HG02973 (cell line): Measurements from ENCODE around the gene MAP2K7.
"Not testable (repeated sequence)": the region's sequence is repeated elsewhere in the genome, so short reads cannot be mapped to it uniquely, and the experiment has no call there.

ENCODE experiments used
- ATAC-seq: cut with Tn5 transposase; IDR thresholded peaks from one replicate; pipeline ENCODE4 v1.9.1; 2021; ENCODE audit warnings: moderate library complexity; ENCODE audit not compliant: unreplicated experiment

Gene MAP2K7

GRCh38 chr19:7907122-7907521 lies 3.4 kb downstream of the MAP2K7 start:
- no peak for ATAC-seq

- ATAC-seq = no peak
These were observed 3.9 kb downstream of the MAP2K7 start for GRCh38 chr19:7907544-7907943.

GRCh38 chr19:7908078-7908699 lies 4.5 kb downstream of the MAP2K7 start:
- no peak for ATAC-seq

- ATAC-seq = no peak
These were observed 5.2 kb downstream of the MAP2K7 start for GRCh38 chr19:7908742-7909461.

- no peak for ATAC-seq
These were observed 5.9 kb downstream of the MAP2K7 start for GRCh38 chr19:7909471-7910067.

GRCh38 chr19:7910321-7911161 lies 6.9 kb downstream of the MAP2K7 start:
- no peak for ATAC-seq

- no peak for ATAC-seq
These were observed 7.9 kb downstream of the MAP2K7 start for GRCh38 chr19:7911508-7912143.

- no peak for ATAC-seq
These were observed 8.5 kb downstream of the MAP2K7 start for GRCh38 chr19:7912144-7912696.

GRCh38 chr19:7912697-7913564 lies 9.3 kb downstream of the MAP2K7 start:
- no peak for ATAC-seq

GRCh38 chr19:7913652-7914051 lies 10.0 kb downstream of the MAP2K7 start:
- ATAC-seq = no peak

- ATAC-seq = no peak
These were observed 10.4 kb downstream of the MAP2K7 start for GRCh38 chr19:7914099-7914498.

GRCh38 chr19:7914598-7915045 lies 10.9 kb downstream of the MAP2K7 start, which contains the start of gene TGFBR3L:
TSS of gene TGFBR3L (plus strand) at chr19:7914830.
- ATAC-seq = no peak

- no peak for ATAC-seq
These were observed 11.8 kb downstream of the MAP2K7 start for GRCh38 chr19:7915250-7916102.

- no peak for ATAC-seq
These were observed 12.7 kb downstream of the MAP2K7 start for GRCh38 chr19:7916103-7916954.

GRCh38 chr19:7916955-7917266 lies 13.2 kb downstream of the MAP2K7 start:
- ATAC-seq = no peak

GRCh38 chr19:7917267-7918061 lies 13.8 kb downstream of the MAP2K7 start:
- no peak for ATAC-seq

- not testable (repeated sequence) for ATAC-seq
These were observed 14.5 kb downstream of the MAP2K7 start for GRCh38 chr19:7918062-7918614.
